Activated naive CD8-positive, alpha-beta T cell treated with anti-CD3 and anti-CD28 coated beads, Interleukin-2, amount 50 U/mL, for 16 hours (primary cell): Measurements from ENCODE around the gene TTBK2.
"Not testable (repeated sequence)": the region's sequence is repeated elsewhere in the genome, so short reads cannot be mapped to it uniquely, and the experiment has no call there.

Source experiments
- DNase-seq: peaks from one replicate; pipeline ENCODE4 v3.0.0-alpha.2; 2020; ENCODE audit warnings: low read depth, low spot score

Gene TTBK2

DNA sequence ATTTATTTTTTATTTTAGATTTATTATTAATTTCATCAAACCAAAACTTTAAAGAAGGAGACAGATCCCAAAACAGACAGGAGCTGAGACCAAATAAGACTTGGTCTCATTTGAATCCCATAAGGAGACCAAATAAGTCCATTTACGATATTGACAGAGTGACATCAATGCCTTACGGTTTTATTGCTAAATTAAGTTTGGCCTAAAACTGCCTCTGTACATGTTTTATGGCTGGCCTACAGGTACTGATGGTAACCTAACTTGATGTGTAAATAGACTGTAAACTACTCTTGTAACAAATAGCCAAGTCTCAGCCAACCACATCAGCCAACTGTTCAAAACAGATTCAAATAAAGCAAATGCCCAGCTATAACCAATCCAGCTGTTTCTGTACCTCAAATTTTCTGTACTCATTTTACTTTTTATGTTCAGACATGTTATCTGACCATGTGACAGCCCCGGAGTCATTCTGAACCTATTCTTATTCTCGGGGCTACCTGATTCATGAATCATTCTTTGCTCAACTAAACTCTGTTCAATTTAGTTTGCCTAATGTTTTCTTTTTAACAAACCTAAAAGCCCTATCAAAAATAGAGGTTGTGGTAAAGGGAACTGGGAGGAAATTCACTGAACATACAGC lies 94.2 kb downstream of the TTBK2 start:
- DNase-seq, result no peak

DNA sequence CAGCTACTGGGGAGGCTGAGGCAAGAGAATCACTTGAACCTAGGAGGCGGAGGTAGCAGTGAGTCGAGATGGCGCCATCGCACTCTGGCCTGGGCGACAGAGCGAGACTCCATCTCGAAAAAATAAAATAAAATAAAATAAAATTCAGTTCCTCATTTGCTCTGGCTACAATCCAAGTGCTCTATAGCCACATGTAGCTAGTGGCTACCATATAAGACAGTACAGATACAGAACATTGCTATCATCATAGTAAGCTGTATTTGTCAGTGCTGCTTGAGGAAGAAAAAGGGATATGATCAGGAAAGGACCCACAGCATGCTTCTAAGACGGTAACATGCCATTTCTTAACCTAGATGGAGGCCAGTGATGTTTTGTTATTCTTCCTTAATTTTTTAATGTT lies 95.0 kb downstream of the TTBK2 start:
- no peak for DNase-seq

DNA sequence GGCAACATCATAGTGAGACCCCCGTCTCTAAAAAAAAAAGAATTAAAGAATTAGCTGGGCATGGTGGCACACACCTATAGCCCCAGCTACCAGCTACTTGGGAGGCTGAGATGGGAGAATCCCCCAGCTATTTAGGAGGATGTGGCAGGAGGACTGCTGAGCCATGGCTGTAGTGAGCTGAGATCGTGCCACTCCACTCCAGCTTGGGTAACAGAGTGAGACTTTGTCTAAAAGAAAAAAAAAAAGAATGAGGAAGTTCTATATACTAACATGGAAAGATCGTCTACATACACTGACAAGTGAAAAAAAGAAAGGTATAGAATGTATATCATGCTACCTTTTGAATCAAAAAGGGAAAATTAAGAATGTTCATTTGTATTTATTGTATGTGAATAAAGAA lies 99.8 kb downstream of the TTBK2 start:
- no peak for DNase-seq

DNA sequence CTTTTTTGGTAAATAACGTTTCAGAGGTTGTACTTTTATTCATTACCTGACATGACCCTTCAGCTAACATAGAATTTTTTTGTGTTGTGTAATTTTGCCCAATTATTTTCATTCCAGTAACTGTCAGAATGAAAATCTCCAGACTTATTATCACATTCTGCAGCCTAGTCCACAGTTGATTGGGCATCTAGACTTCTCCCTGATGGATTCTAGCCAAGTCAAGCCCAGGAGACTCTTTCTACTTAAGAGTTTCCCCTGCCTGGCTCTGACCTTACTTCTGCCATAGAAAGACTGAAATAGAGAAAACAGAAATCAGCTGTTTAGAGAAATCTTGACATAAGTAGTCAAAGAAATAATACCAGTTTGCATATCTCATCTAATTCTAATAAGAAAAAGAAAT lies 100.8 kb downstream of the TTBK2 start:
- DNase-seq, result no peak

DNA sequence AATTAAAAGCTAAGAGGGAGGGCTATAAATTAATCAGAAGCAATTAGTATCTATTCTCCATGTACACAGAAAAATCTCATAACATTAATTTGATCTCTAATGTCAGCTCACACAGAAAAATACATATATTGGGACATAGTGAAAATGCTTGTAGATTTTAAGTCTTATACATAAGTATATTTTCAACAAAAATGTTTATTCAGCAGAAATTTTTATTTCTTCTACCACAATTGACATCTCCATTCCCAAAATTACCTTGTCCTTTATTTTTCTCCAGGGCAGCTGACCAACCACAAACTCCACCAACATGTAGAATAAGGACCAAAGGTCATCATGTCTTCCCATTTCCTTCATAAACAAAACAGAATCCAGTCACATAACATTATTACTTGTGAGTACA lies 109.1 kb downstream of the TTBK2 start:
- no peak for DNase-seq

DNA sequence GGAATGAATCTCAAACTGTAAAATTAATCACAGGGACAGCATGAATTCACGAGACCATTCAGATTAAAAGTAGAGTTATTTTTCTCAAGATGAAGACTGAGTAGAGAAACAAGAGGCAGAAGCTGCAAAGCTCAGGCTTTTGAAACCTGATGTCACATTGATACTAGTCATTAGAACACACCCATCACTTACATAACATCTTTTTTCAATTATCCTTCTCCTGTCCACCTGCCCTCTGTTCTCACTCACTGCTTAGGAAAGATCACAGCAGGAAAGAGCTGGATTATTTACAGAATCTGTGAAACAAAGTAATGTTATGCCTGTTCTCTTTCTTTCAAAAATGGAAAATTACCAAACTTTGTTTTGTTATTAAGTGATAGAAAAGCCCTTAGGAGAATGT lies 111.7 kb downstream of the TTBK2 start:
- DNase-seq, result no peak

DNA sequence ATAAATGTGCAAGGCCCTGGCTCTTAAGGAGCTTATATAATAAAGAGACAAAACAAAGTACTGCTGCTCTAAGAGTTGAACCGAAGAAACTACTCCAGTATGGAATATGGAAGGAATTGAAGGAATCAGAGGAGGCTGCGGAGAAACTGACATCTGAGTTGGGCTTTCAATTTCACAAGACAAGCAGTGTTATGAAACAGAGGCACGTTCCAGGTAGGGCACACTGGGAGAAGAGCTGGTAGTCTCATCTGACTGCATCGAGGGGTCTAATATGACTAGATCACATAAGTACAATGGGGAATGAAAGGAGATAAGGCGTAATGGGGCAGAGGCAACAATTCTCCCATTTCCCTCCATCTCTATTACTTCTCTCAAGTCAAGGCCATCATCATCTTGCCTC lies 115.3 kb downstream of the TTBK2 start:
- DNase-seq, result no peak

DNA sequence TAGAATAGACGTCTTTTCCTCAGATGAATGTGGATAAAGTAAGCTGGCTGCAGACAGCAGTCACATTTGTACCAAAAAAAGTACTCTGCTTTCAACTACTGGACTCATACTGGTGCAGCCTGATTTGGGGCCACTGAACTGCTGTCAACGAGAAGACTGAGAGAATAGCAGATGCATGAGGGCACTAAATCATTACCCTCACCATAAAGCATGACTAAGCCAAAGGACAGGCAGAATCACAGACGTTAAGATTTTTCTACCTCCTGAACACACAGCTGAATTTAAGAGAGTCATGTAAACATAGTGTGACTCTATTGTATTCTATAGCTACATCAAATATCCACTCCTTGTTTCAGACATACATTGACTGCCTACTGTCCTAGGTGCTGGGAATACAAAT lies 115.8 kb downstream of the TTBK2 start:
- no peak for DNase-seq

DNA sequence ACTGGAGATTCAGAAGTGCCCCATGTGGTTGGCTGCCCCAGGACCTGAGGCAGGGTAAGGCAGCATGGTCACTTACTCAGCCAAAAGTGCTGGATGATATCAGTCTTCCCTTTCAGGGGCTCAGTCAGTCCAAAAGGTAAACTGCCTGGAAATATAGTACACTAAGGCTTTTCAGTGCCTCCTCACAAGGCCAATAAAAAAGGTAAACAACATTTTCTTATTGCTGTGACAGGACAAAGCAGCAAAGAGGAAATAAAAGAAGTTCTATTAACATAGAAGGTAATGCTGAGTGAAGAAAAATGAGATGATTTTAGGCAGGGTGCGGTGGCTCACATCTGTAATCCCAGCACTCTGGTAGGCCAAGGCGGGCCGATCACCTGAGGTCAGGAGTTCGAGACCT lies 117.1 kb downstream of the TTBK2 start:
- DNase-seq, result no peak

DNA sequence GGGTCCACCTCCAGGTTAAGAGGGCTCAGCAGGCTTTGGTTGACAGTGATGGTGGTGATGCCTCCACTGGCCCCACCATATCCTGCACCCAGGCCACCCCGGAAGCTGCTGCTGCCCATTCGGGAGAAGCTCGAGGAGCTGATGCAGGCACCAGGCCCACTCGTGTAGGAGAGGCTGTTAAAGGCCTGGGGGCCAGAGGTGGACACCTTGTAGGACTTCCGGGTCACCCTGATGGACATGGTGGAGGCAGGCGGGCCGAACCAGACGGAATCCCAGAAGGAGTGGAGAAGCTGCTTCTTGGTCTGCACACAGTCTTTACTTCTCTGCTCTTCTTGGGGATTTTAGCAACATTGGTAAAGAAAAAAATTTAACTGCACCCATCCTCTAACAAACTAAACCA lies 118.4 kb downstream of the TTBK2 start:
- no peak for DNase-seq

DNA sequence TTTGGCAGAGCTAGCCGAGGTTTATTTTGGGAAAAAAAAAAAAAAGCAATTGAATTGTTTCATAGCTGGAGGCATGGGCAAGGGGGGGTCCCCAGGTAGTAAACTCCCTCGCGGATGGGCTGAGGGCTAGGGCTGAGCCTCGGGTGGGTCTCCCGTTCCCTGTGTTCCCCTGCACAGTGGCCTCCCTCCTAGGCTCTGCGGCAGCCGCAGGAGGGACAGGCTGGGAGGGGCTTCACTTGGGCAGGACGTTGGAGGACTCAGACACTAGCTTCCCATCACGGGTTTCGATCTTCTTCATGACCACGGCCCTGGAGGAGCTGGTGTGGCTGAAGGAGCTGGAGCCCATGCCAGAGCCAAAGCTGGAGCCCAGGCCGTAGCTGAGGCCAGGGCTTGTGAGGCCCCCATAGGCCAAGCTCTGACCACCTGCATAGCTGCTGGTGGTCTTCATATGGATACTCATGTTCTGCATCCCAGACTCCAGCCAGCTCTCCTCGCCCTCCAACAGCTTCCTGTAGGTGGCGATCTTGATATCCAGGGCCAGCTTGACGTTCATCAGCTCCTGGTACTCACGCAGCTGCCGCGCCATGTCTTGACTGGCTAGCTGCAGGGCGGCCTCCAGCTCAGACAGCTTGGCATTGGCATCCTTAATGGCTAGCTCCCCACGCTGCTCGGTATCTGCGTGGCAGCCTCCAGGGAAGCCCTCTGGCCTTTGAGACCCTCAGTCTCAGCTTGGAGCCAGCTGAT lies 119.7 kb downstream of the TTBK2 start:
- no peak for DNase-seq

DNA sequence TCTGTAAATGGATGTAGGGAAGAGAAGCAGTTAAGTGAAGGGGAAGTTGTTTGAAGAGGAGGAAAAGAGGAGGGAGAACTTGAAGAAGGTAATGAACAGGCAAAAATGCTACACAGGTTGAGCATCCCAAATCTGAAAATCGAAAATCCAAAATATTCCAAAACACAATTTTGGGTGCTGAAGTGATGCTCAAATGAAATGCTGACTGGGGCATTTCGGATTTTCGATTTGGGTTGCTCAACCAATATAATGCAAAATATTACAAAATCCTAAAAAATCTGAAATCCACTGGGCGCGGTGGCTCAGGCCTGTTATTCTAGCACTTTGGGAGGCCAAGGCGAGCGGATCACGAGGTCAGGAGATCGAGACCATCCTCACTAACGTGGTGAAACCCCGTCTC lies 121.8 kb downstream of the TTBK2 start:
- no peak for DNase-seq

DNA sequence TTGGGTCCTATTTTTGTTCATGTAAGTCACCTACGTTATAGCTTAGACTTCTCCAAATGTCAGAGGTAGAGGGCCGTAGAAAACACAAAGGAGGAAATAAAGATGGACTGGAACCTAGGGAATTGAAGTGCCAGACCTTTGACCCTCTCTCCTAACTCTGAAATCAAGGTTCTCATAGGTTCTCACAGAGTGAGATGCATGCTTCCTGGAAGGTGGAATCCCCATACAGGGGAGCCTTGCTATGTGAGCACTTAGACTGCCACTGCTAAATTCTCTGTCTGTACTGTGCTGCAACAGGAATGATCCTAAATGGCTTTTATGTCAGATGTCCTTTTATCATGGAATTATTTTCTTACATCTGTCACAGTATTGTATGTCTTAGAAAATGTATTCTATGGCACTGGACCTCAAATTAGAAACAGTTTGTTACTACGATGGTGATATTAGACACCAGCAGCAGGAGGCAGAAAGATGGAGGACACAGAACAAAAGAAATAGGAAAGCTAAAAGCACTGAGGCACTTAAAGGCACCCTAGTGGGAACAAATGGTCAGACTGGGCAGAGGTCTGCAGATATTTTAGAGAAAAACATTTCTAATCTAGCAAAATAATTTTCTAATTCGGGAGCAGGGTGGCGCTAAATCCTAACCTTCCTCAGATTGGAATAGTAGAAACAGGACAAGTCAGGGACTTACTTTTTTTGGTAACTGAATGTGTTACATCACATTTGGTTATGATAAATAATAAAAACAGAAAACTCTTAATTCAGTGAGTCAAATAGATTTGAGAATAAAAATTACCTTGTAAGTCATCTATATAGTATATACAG lies 123.4 kb downstream of the TTBK2 start:
- no peak for DNase-seq

DNA sequence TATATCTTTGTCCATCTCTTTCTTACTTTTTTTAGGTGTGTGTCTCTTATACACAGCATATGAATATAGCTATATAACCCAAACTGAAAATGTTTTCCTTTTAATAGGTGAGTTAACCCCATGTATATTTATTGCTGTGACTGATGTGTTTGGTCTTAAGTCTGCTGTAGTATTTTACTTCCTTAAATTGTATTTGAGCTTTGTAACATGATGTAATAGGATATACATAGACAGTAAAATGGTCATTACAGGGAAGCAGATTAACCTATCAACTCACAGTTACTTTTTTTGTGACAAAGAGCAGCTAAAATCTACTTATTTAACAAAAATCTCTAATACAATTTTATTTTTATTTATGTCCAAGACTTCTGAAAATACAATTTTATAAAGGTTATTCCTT lies 131.9 kb downstream of the TTBK2 start:
- DNase-seq, result no peak

DNA sequence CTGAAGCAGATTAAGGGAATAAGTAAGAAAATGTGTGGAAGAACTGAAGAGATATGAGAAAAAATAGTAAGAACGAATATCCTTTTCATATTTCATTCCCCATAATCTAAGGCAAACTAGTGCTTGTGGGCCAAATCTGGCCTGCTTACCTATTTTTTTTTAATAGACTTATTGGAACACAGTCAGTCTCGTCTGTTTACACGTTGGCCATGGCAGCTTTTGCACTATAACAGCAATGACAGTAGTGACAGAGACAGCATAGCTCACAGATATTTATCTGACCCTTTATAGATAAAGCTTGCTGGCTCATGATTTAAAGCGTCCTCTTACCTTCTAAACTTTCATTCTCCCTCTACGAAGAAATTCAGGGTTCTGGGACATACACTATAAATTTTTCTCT lies 133.6 kb downstream of the TTBK2 start:
- no peak for DNase-seq

DNA sequence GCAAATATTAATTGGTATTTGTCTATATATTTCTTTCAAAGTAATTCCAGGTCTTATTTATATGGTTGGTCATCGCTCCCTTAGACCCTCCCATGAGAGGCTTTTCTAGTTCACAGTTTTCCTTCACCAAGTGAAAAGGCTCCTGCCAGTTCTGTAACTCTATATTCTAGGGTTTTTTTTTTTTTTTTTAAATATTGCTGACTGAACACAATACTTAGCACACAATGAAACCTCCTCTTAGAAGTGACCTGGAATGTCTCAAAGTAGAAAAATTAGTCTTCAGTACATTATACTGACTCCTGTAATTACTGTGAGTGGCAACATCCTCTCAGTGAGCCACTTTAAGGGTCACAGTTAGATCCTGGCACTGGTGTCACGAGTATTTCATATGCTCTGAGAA lies 135.0 kb downstream of the TTBK2 start:
- DNase-seq, result no peak

DNA sequence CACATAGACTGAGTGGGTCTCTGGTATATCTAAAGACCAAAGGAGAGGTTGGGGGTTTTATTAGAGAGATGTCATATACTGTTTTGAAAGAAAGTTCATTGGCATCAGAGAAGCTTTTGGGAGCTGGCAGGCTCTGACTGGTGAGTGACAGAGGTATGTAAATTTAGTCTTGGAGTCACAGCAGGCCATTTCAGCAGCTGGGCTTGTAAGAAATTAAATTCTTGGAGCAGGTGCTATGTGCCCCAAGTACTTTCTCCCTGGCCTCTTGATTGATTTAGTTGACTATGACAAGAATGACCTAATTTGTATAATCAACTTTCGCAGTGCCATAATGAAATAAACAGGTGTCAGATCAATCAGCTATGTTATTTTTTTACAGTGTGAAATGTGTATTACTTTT lies 135.9 kb downstream of the TTBK2 start:
- DNase-seq, result no peak

DNA sequence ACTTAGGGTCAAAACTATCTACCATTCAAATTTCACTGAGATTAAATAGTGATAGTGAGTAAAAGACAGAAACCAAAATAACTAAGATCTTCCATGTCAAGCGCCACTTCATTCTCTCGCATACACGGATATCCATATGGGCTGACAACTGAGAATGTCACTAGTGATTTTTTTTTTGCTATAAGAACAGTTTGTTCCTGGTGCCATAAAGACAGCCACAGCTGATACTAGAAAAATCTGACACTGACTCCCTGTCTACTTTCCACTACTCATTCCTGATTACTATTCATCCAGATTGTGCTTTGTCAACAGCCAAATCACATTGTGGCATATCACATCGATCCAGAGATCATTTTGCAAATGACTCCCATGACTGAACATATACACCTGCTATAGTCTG lies 137.9 kb downstream of the TTBK2 start:
- DNase-seq, result no peak

DNA sequence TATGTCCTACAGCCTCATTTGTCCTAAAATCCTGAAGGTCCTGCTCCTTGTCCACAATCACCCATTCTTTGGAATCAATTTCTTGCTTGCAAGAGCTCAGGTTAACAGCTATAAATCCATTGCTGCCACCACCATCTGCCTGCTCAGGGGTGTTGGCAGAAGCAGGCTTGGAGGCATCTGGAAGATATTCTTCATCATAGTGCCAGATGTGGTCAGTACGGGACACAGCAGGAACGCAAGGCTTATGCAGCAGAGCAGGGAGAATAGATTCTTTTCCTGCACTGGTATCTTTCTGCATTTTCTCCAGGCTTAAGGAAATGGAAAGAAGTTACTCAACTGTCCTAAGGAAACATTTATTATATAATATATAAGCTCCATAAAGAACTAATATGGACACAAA lies 145.2 kb downstream of the TTBK2 start:
- no peak for DNase-seq

DNA sequence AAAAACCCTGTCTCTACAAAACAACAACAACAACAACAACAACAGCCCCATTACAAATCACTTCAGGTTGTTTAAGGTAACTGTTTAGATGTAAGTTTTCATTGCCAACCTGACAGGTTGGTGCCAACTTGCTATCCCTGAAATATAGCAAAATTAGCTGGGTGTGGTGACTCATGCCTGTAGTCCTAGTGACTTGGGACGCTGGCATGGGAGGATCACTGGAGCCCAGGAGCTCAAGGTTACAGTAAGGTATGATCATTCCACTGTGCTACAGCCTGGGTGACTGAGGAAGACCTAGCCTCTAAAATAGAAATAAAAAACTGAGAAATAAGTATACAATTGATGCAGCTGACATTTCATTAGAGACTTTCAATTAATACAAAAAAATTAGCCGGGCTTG lies 147.7 kb downstream of the TTBK2 start:
- DNase-seq, result no peak

DNA sequence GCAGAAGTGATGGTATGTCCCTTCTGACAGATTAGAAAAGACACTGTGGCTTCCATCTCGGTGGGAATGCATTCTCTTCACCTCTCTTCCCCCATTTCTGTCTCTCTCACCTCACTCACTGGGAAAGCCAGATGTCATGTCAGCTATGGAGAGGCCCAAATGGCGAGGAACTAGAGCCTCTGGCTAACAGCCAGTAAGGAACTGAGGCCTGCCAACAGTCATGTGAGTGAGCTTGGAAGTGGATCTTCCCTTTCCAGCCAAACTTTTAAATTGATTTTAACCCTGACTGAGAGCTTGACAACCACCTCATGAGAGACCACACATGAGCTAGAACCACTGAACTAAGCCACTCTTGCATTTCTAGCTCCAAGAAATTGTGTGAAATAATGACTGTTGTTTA lies 148.4 kb downstream of the TTBK2 start:
- DNase-seq, result no peak

DNA sequence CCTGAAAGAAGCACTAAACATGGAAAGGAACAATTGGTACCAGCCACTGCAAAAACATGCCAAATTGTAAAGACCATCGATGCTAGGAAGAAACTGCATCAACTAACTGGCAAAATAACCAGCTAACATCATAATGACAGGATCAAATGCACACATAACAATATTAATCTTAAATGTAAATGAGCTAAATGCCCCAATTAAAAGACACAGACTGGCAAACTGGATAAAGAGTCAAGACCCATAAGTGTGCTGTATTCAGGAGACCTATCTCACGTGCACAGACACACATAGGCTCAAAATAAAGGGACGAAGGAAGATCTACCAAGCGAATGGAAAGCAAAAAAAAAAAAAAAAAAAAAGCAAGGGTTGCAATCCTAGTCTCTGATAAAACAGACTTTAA lies 154.5 kb downstream of the TTBK2 start:
- DNase-seq, result not testable (repeated sequence)
